DMS114 treated with DMSO at 0.1 percent for 48 hours (cell line): Measurements from ENCODE around the gene TACC3.

Experiments used
- DNase-seq: peaks from one replicate; lab custom pipeline; 2025; ENCODE audit not compliant: unreplicated experiment; lab: John Stamatoyannopoulos, UW

The TACC3 gene

GRCh38 chr4:1758306-1759121 lies 37.2 kb downstream of the TACC3 start:
- DNase-seq = no peak

GRCh38 chr4:1759170-1759817 lies 38.0 kb downstream of the TACC3 start:
- no peak for DNase-seq

GRCh38 chr4:1759818-1760223 lies 38.5 kb downstream of the TACC3 start:
- no peak for DNase-seq

- no peak for DNase-seq
These were observed 39.3 kb downstream of the TACC3 start for GRCh38 chr4:1760521-1761071.

GRCh38 chr4:1761130-1761689 lies 39.9 kb downstream of the TACC3 start:
- no peak for DNase-seq

GRCh38 chr4:1762264-1763010 lies 41.1 kb downstream of the TACC3 start:
- DNase-seq = no peak

- no peak for DNase-seq
These were observed 41.8 kb downstream of the TACC3 start for GRCh38 chr4:1763070-1763549.

GRCh38 chr4:1763550-1764080 lies 42.3 kb downstream of the TACC3 start:
- no peak for DNase-seq

- DNase-seq = no peak
These were observed 43.3 kb downstream of the TACC3 start for GRCh38 chr4:1764670-1765069.

GRCh38 chr4:1765409-1766072 lies 44.2 kb downstream of the TACC3 start:
- DNase-seq = no peak

GRCh38 chr4:1766106-1767060 lies 45.1 kb downstream of the TACC3 start:
- no peak for DNase-seq

- no peak for DNase-seq
These were observed 45.9 kb downstream of the TACC3 start for GRCh38 chr4:1767061-1767769.

- no peak for DNase-seq
These were observed 46.5 kb downstream of the TACC3 start for GRCh38 chr4:1767770-1768366.

- no peak for DNase-seq
These were observed 47.2 kb downstream of the TACC3 start for GRCh38 chr4:1768367-1769034.

- no peak for DNase-seq
These were observed 48.4 kb downstream of the TACC3 start for GRCh38 chr4:1769692-1770091.

GRCh38 chr4:1770245-1770644 lies 48.9 kb downstream of the TACC3 start:
- DNase-seq = no peak

GRCh38 chr4:1770791-1771231 lies 49.5 kb downstream of the TACC3 start:
- no peak for DNase-seq
